PC-9 (cell line): ENCODE results near the gene PAIP1.

ENCODE experiments used
- CTCF ChIP-seq: fragments of 200-600 bp; sonication (generic); conservative IDR thresholded peaks from 2 replicates; pipeline ENCODE4 v1.6.1; 2017; ENCODE audit warnings: mixed run types, antibody characterized with exemption, mild to moderate bottlenecking, moderate library complexity
- EZH2 ChIP-seq: fragments of 200-600 bp; sonication (generic); IDR thresholded peaks from 2 replicates; pipeline ENCODE4 v1.8.0; 2017; ENCODE audit warnings: antibody characterized with exemption, low read depth

- TF ChIP-seq CTCF (no peak), EZH2 (no peak)
Observed at GRCh38 chr5:43564289-43564850, 7.5 kb upstream of the PAIP1 start.
